CD14-positive monocyte (primary cell): ENCODE results near the gene SELENOH. TPM values are rescaled to one million over a fixed set of nuclear protein-coding genes. Genes with fewer than 3 reads are reported as not detected.
A peak's percentile ranks its signal among the peaks of the same experiment; 100 is the strongest.

Experiments used
- DNase-seq, 3 donors: peaks; one replicate each; pipeline ENCODE4 v3.0.0-alpha.2; 2011 to 2022
- H2AFZ ChIP-seq: 2 replicates; pipeline ENCODE4 v1.6.0; 2012; ENCODE audit warnings: mild to moderate bottlenecking, low read depth, low read length, inconsistent platforms; ENCODE audit not compliant: insufficient read depth, poor library complexity, severe bottlenecking
- H3K27ac ChIP-seq, 2 donors: 1 replicate in 1 of 2; 2 replicates in 1 of 2; pipeline ENCODE4 v1.5.1; 2012 to 2013; ENCODE audit warnings: low read length in 2 of 2, control low read depth in 1 of 2, inconsistent platforms in 1 of 2, low read depth in 1 of 2, mild to moderate bottlenecking in 1 of 2
- H3K27me3 ChIP-seq, 2 donors: one replicate each; pipeline versions ENCODE4 v1.6.0 to v1.6.1; 2011 to 2013; ENCODE audit warnings: low read length in 2 of 2; ENCODE audit not compliant: control insufficient read depth in 2 of 2, insufficient read depth in 2 of 2
- H3K36me3 ChIP-seq, 2 donors: replicated peaks in 1 of 2; 1 replicate in 1 of 2; 2 replicates in 1 of 2; pipeline versions ENCODE4 v1.5.1 to v1.6.1; 2012 to 2013; ENCODE audit warnings: low read length in 2 of 2, control low read depth in 1 of 2, inconsistent platforms in 1 of 2, mild to moderate bottlenecking in 1 of 2; ENCODE audit not compliant: insufficient read depth in 2 of 2, control insufficient read depth in 1 of 2
- H3K4me1 ChIP-seq, 2 donors: 1 replicate in 1 of 2; 2 replicates in 1 of 2; pipeline versions ENCODE4 v1.5.1 to v1.6.1; 2012 to 2013; ENCODE audit warnings: low read length in 2 of 2, control low read depth in 1 of 2, inconsistent platforms in 1 of 2, mild to moderate bottlenecking in 1 of 2, moderate library complexity in 1 of 2; ENCODE audit not compliant: insufficient read depth in 2 of 2, control insufficient read depth in 1 of 2
- H3K4me2 ChIP-seq: replicated peaks from 2 replicates; pipeline ENCODE3; 2012; ENCODE audit warnings: low read length, moderate library complexity, mild to moderate bottlenecking; ENCODE audit not compliant: poor library complexity, severe bottlenecking; ENCODE audit errors: extremely low read depth
- H3K4me3 ChIP-seq, 3 experiments: fragments of 200-600 bp in 1 of 3; sonication (generic) in 1 of 3; replicated peaks in 1 of 3; 1 replicate in 2 of 3; 2 replicates in 1 of 3; pipeline ENCODE4 v1.5.1; 2011 to 2013; ENCODE audit warnings: low read length in 3 of 3, mild to moderate bottlenecking in 3 of 3, control low read depth in 2 of 3, low read depth in 2 of 3, inconsistent platforms in 1 of 3, moderate library complexity in 1 of 3
- H3K79me2 ChIP-seq: 2 replicates; pipeline ENCODE4 v1.6.0; 2012; ENCODE audit warnings: mild to moderate bottlenecking, control low read depth, inconsistent platforms, low read length, moderate library complexity; ENCODE audit not compliant: insufficient read depth
- H3K9ac ChIP-seq: 2 replicates; pipeline ENCODE4 v1.6.0; 2017; ENCODE audit warnings: low read length, mild to moderate bottlenecking; ENCODE audit not compliant: insufficient read depth, poor library complexity, severe bottlenecking
- H3K9me3 ChIP-seq, 2 donors: replicated peaks in 1 of 2; 1 replicate in 1 of 2; 2 replicates in 1 of 2; pipeline versions ENCODE4 v1.5.1 to v1.6.1; 2012 to 2013; ENCODE audit warnings: low read length in 2 of 2, control low read depth in 1 of 2; ENCODE audit not compliant: control insufficient read depth in 1 of 2, insufficient read depth in 1 of 2
- H4K20me1 ChIP-seq: 2 replicates; pipeline ENCODE4 v1.6.0; 2012; ENCODE audit warnings: mild to moderate bottlenecking, low read length, control low read depth, moderate library complexity; ENCODE audit not compliant: insufficient read depth
- H3K27ac Mint-ChIP-seq, 7 donors: one replicate each; pipeline ENCODE4 v1.8.0; 2020; ENCODE audit warnings: mild to moderate bottlenecking in 7 of 7, mixed read lengths in 7 of 7, moderate library complexity in 6 of 7, inconsistent platforms in 2 of 7
- H3K27me3 Mint-ChIP-seq, 3 donors: one replicate each; pipeline ENCODE4 v1.8.0; 2021 to 2022; ENCODE audit warnings: low read depth in 3 of 3, mild to moderate bottlenecking in 3 of 3, mixed read lengths in 3 of 3, moderate library complexity in 3 of 3, inconsistent platforms in 1 of 3
- H3K36me3 Mint-ChIP-seq, 2 donors: one replicate each; pipeline ENCODE4 v1.8.0; 2020; ENCODE audit warnings: mixed read lengths in 2 of 2, inconsistent platforms in 1 of 2, mild to moderate bottlenecking in 1 of 2
- H3K4me1 Mint-ChIP-seq: one replicate; pipeline ENCODE4 v1.8.0; 2020; ENCODE audit warnings: mild to moderate bottlenecking, mixed read lengths
- H3K4me3 Mint-ChIP-seq, 2 donors: one replicate each; pipeline ENCODE4 v1.8.0; 2020; ENCODE audit warnings: mild to moderate bottlenecking in 2 of 2, mixed read lengths in 2 of 2, moderate library complexity in 1 of 2
- H3K9me3 Mint-ChIP-seq, 7 donors: one replicate each; pipeline ENCODE4 v1.8.0; 2020 to 2022; ENCODE audit warnings: mixed read lengths in 7 of 7, mild to moderate bottlenecking in 6 of 7, moderate library complexity in 6 of 7, inconsistent platforms in 2 of 7
- CTCF ChIP-seq: fragments of 200-600 bp; IDR thresholded peaks from one replicate; pipeline ENCODE4 v1.8.0; 2022; ENCODE audit warnings: antibody characterized with exemption, mild to moderate bottlenecking
- WGBS: methylation state at CpG from one replicate; pipeline ENCODE4 v1.1.5; 2013; ENCODE audit warnings: missing lambda C conversion rate; ENCODE audit not compliant: insufficient coverage; 5-methylcytosine and 5-hydroxymethylcytosine counted together
- intact Hi-C, 2 donors: fragments of 100-400 bp; cut with micrococcal nuclease; formaldehyde crosslinking; loops; one replicate each; pipeline versions ENCODE4 v1.15.0 to v1.15.1; 2023
- polyA plus RNA-seq, 3 donors: library from polyadenylated mRNA; depleted of rRNA in 1 of 3; unstranded in 2 of 3; stranded (reverse) in 1 of 3; fragments of 300-500 nt in 2 of 3; fragments of >200 nt in 1 of 3; fragmentation: Illumina TruSeq in 2 of 3; gene quantifications; 1 replicate in 2 of 3; 2 replicates in 1 of 3; pipeline ENCODE4 v1.2.3, GENCODE V29; 2012 to 2021

The SELENOH gene
- polyA plus RNA-seq, 3 donors = 99.5 to 260 (median 206) TPM

GRCh38 chr11:57776031-57776521, 34.8 kb downstream of the SELENOH start:
- peak overlapping the region in 1 of 2 donors; percentile 60 for H3K4me3 Mint-ChIP-seq
- no peak overlapping the region for H3K9ac ChIP-seq
- peaks cover 66% of the 10 kb centered on the region for H3K4me1 Mint-ChIP-seq
- WGBS = 100% methylated on average over 1 of the region's 3 CpGs
- H3K79me2 ChIP-seq = peaks cover 95% of the 10 kb centered on the region
- H2AFZ ChIP-seq = no peak overlapping the region
- peak overlapping the region in 5 of 7 donors; percentile 1 to 74 (median 53) for H3K27ac Mint-ChIP-seq
- TF ChIP-seq CTCF = no peak
- H4K20me1 ChIP-seq = peaks cover 82% of the 10 kb centered on the region
- H3K9me3 Mint-ChIP-seq = peaks cover 0 to 2% (median 0%) of the 10 kb centered on the region in 7 donors
- no peaks in the 10 kb centered on the region for H3K9me3 ChIP-seq
- peak overlapping the region in 1 of 3 experiments; percentile 59 for H3K4me3 ChIP-seq
- H3K27me3 Mint-ChIP-seq = no peaks in the 10 kb centered on the region
- H3K27ac ChIP-seq = peak overlapping the region in 1 of 2 donors; percentile 54
- H3K36me3 ChIP-seq = peaks cover 0 to 2% of the 10 kb centered on the region in 2 donors
- peak overlapping the region; percentile 69 for H3K4me2 ChIP-seq
- H3K4me1 ChIP-seq = peaks cover 20 to 35% of the 10 kb centered on the region in 2 donors
- no peaks in the 10 kb centered on the region for H3K27me3 ChIP-seq
- intact Hi-C loops = no loop called here
- peaks cover 16 to 31% of the 10 kb centered on the region in 2 donors for H3K36me3 Mint-ChIP-seq
- DNase-seq = no peak

- TF ChIP-seq CTCF = no peak
- WGBS = no CpG with 5 or more reads among the region's 2 CpGs
These were observed 35.4 kb downstream of the SELENOH start for GRCh38 chr11:57776577-57777210.

More at GRCh38 chr11:57776577-57777210, 35.4 kb downstream of the SELENOH start:
- Histone ChIP-seq H3K27ac (no peak overlapping the region), H3K4me1 (peaks cover 20 to 37% of the 10 kb centered on the region in 2 donors), H3K9ac (no peak overlapping the region), H3K36me3 (peaks cover 0 to 8% of the 10 kb centered on the region in 2 donors), H2AFZ (no peak overlapping the region), H3K79me2 (peaks cover 95% of the 10 kb centered on the region), H3K4me2 (no peak overlapping the region), H3K4me3 (no peak overlapping the region), H3K9me3 (no peaks in the 10 kb centered on the region), H3K27me3 (no peaks in the 10 kb centered on the region), H4K20me1 (peaks cover 80% of the 10 kb centered on the region)
- Mint-ChIP-seq H3K9me3 (no peaks in the 10 kb centered on the region), H3K36me3 (peaks cover 23 to 34% of the 10 kb centered on the region in 2 donors), H3K27me3 (no peaks in the 10 kb centered on the region), H3K4me3 (no peak overlapping the region), H3K4me1 (peaks cover 66% of the 10 kb centered on the region), H3K27ac (peak overlapping the region in 1 of 7 donors; percentile 32)
- intact Hi-C loops = no loop called here
- DNase-seq = no peak
